HepG2 (cell line): ENCODE measurements around the gene FOXA1. TPM values are rescaled to one million over a fixed set of nuclear protein-coding genes. Genes with fewer than 3 reads are reported as not detected.

Experiments
- ARNT2 ChIP-seq: sonication (generic); formaldehyde crosslinking; IDR thresholded peaks from 2 replicates; pipeline ENCODE4 v1.8.0; 2022; ENCODE audit warnings: mild to moderate bottlenecking, low read depth, missing genetic modification reagents, moderate library complexity
- ATF1 ChIP-seq: IDR thresholded peaks from 2 replicates; pipeline ENCODE4 v1.6.1; 2016; ENCODE audit warnings: mild to moderate bottlenecking, control low read depth
- CEBPB ChIP-seq: IDR thresholded peaks from 2 replicates; pipeline ENCODE4 v1.6.1; 2011; ENCODE audit warnings: low read depth, low read length, improper control_type of control experiment, borderline replicate concordance
- CENPT ChIP-seq: sonication (generic); formaldehyde crosslinking; IDR thresholded peaks from 2 replicates; pipeline ENCODE4 v1.8.0; 2022; ENCODE audit warnings: low read depth, mild to moderate bottlenecking, moderate library complexity, missing genetic modification reagents
- DDIT3 ChIP-seq: sonication (generic); formaldehyde crosslinking; IDR thresholded peaks from 2 replicates; pipeline ENCODE4 v1.4.0; 2020; ENCODE audit warnings: mild to moderate bottlenecking, missing genetic modification reagents
- DZIP1 ChIP-seq: sonication (generic); formaldehyde crosslinking; IDR thresholded peaks from 2 replicates; pipeline ENCODE4 v1.5.0; 2020; ENCODE audit warnings: mild to moderate bottlenecking, missing genetic modification reagents
- HOXA5 ChIP-seq: sonication (generic); formaldehyde crosslinking; IDR thresholded peaks from 2 replicates; pipeline ENCODE4 v1.4.0; 2020; ENCODE audit warnings: missing genetic modification reagents
- MTA3 ChIP-seq: sonication (generic); formaldehyde crosslinking; IDR thresholded peaks from 2 replicates; pipeline ENCODE4 v1.4.0; 2020; ENCODE audit warnings: missing genetic modification reagents
- NCOA2 ChIP-seq: sonication (generic); formaldehyde crosslinking; IDR thresholded peaks from 2 replicates; pipeline ENCODE4 v1.8.0; 2022; ENCODE audit warnings: inconsistent platforms
- NCOA5 ChIP-seq: sonication (generic); formaldehyde crosslinking; IDR thresholded peaks from 2 replicates; pipeline ENCODE4 v1.4.0; 2020; ENCODE audit warnings: missing genetic modification reagents
- NFIB ChIP-seq: sonication (generic); formaldehyde crosslinking; IDR thresholded peaks from 2 replicates; pipeline ENCODE4 v1.9.0; 2021; ENCODE audit warnings: missing genetic modification reagents, mild to moderate bottlenecking, borderline replicate concordance
- SMAD9 ChIP-seq: sonication (generic); formaldehyde crosslinking; IDR thresholded peaks from 2 replicates; pipeline ENCODE4 v1.5.1; 2020; ENCODE audit warnings: mild to moderate bottlenecking, missing genetic modification reagents
- SP140L ChIP-seq: sonication (generic); formaldehyde crosslinking; IDR thresholded peaks from 2 replicates; pipeline ENCODE4 v1.4.0; 2020; ENCODE audit warnings: missing genetic modification reagents, borderline replicate concordance
- SRSF1 ChIP-seq: fragments of 200-400 bp; formaldehyde crosslinking; optimal IDR thresholded peaks from 2 replicates; pipeline ENCODE3; 2017; ENCODE audit warnings: mild to moderate bottlenecking, low read depth, low read length, moderate library complexity
- ZNF225 ChIP-seq: sonication (generic); formaldehyde crosslinking; IDR thresholded peaks from 2 replicates; pipeline ENCODE4 v1.4.0; 2020; ENCODE audit warnings: mild to moderate bottlenecking, missing genetic modification reagents
- ZNF282 ChIP-seq: fragments of 450-650 bp; IDR thresholded peaks from 2 replicates; pipeline ENCODE4 v1.6.1; 2018; ENCODE audit not compliant: partially characterized antibody
- ZNF552 ChIP-seq: sonication (generic); formaldehyde crosslinking; IDR thresholded peaks from 2 replicates; pipeline ENCODE4 v1.9.0; 2022; ENCODE audit warnings: missing genetic modification reagents, mild to moderate bottlenecking, borderline replicate concordance
- ZNF572 ChIP-seq: sonication (generic); formaldehyde crosslinking; IDR thresholded peaks from 2 replicates; pipeline ENCODE4 v1.5.1; 2020; ENCODE audit warnings: mild to moderate bottlenecking, missing genetic modification reagents
- ZNF609 ChIP-seq: sonication (generic); formaldehyde crosslinking; IDR thresholded peaks from 2 replicates; pipeline ENCODE4 v1.4.0; 2020; ENCODE audit warnings: mild to moderate bottlenecking, missing genetic modification reagents, borderline replicate concordance
- ZNF800 ChIP-seq: sonication (generic); formaldehyde crosslinking; IDR thresholded peaks from 2 replicates; pipeline ENCODE4 v1.4.0; 2020; ENCODE audit warnings: missing genetic modification reagents
- polyA plus RNA-seq, 8 experiments: library from polyadenylated mRNA; depleted of rRNA in 3 of 8; stranded (reverse) in 7 of 8; unstranded in 1 of 8; fragments of >200 nt; fragmentation: Illumina TruSeq in 4 of 8; extraction: Trizol in 4 of 8; gene quantifications; 2 replicates each; pipeline versions ENCODE4 v1.2.1 to v1.2.3, GENCODE V29; 2011 to 2016; ENCODE audit warnings: low read depth in 4 of 8, missing spikeins in 1 of 8, mixed read lengths in 1 of 8; ENCODE audit not compliant: insufficient read depth in 1 of 8
- total RNA-seq, 5 experiments: library from RNA; depleted of rRNA; stranded (reverse); fragments of >200 nt; fragmentation: Illumina TruSeq; extraction: Trizol; gene quantifications; 2 replicates each; pipeline ENCODE4 v1.2.3, GENCODE V29; 2016; ENCODE audit warnings: low read depth in 1 of 5

Gene FOXA1
- total and polyA plus RNA-seq, 2 of the 13 experiments (the other 11 are each of a cell fraction or from before 2014, with no cell fraction given), result 43.4 to 58.6 TPM

GRCh38 chr14:37583358-37584210, 11.5 kb downstream of the FOXA1 start (continued):
- no peak; the same call in 1 of the 2 replicates for TF ChIP-seq DZIP1 (CRISPR knock-in tag)
- no peak for TF ChIP-seq NCOA5 (CRISPR knock-in tag)
- no peak for TF ChIP-seq CEBPB
- TF ChIP-seq DDIT3, result no peak
- no peak for TF ChIP-seq ZNF225 (CRISPR knock-in tag)
- 0 out of 2 replicates have a peak, but pooled peaks have one; percentile 53 for TF ChIP-seq HOXA5 (CRISPR knock-in tag)
- no peak for TF ChIP-seq ZNF609
- peak; percentile 37; the same call in 1 of the 2 replicates for TF ChIP-seq ARNT2 (CRISPR knock-in tag)
- TF ChIP-seq SRSF1, result peak; percentile 56
- no peak for TF ChIP-seq SP140L
- peak; percentile 9; the same call in 1 of the 2 replicates for TF ChIP-seq NCOA2 (CRISPR knock-in tag)
- TF ChIP-seq ZNF552 (CRISPR knock-in tag), result no peak; the same call in 1 of the 2 replicates
- no peak for TF ChIP-seq SMAD9
- TF ChIP-seq CENPT (CRISPR knock-in tag), result no peak
- TF ChIP-seq ZNF282, result no peak
- no peak for TF ChIP-seq ATF1
- peak; percentile 40; the same call in 1 of the 2 replicates for TF ChIP-seq ZNF800 (CRISPR knock-in tag)
- TF ChIP-seq MTA3 (CRISPR knock-in tag), result no peak
- TF ChIP-seq NFIB (CRISPR knock-in tag), result no peak
- no peak for TF ChIP-seq ZNF572
